ENCODE data around the gene SYNE3.

Gene SYNE3

DNA sequence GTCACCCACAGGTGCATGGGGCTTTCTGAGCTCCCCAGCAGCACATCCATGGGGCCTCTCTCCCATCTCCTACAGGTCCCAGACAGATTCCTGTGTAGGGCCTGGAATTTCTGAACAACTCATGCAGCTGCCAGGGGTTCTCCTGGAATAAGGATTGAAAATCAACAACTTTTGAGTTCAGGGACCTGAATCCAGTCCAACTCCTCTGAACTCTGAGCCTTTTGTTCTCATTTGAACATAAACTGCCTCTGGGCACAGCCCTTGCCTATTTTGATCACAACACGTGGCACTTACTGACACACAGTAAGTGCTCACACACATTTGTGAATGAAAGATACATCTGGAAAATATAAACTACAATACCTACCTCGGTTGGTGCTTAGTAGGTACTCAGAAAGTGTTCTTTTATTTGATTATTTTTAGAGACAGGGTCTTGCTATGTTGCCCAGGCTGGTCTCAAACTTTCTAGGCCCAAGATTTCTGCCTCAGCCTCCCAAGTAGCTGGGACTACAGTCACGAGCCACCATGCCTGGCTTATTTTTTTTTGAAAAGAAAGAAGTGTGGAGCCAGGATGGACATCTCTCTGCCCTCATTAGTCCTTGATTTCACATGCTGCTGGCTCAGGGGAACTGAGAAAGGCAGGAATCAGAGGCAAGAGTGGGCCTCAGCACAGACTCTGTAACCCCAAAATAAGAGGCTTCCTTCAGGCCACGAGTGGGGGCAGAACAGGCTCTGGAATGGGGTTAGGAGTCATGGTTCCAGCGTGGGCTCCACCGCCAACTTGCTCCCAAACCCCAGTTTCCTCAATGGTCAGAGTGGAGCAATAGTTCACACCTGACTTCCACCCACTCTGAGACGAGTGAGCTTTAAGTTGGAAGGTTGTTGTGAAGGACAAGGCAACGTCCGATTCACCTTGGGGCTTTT lies 27.0 kb downstream of the SYNE3 start:
- H3K4me3 ChIP-seq (ENCODE audit: low read length): no peak overlapping the region
- TF ChIP-seq, protein P1, sequence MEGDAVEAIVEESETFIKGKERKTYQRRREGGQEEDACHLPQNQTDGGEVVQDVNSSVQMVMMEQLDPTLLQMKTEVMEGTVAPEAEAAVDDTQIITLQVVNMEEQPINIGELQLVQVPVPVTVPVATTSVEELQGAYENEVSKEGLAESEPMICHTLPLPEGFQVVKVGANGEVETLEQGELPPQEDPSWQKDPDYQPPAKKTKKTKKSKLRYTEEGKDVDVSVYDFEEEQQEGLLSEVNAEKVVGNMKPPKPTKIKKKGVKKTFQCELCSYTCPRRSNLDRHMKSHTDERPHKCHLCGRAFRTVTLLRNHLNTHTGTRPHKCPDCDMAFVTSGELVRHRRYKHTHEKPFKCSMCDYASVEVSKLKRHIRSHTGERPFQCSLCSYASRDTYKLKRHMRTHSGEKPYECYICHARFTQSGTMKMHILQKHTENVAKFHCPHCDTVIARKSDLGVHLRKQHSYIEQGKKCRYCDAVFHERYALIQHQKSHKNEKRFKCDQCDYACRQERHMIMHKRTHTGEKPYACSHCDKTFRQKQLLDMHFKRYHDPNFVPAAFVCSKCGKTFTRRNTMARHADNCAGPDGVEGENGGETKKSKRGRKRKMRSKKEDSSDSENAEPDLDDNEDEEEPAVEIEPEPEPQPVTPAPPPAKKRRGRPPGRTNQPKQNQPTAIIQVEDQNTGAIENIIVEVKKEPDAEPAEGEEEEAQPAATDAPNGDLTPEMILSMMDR (conservative IDR thresholded peaks at IDR 0.05; ENCODE audit: low read length): no peak
- no peak for DNase-seq (ENCODE audit: low read depth)

DNA sequence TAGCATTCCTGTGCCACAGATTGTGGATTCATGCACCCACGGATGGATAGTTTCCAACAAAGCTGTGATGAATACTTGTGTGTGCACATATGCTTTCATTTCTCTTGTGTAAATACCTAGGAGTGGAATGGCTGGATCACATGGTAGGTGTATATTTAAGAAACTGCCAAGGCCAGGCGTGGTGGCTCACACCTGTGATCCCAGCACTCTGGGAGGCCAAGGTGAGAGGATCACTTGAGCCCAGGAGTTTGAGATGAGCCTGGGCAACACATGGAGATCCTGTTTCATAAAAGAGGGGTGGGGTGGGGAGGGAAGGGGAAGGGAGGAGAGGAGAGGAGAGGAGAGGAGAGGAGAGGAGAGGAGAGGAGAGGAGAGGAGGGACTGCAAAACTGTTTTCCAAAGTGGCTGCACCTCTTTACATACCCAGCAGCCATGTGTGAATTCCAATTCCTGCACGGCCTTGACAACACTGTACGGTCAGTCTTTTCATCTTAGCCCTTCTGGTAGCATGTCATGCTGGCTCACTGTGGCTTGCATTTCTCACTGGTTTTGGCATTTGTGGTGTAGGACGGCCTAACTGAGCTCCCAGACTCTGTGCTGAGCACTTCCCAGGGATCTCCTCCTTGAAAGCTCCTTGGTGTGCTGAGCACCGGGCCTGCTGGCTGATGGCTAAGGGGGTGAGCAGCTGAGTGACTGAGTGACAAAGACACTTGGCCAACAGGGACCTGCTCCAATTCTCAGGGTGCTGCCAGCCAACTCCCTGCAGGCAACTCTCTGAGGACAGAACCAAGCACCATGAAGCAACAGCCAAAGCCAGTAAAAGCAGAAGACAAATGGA lies 27.9 kb downstream of the SYNE3 start:
- peak; percentile 67 for DNase-seq (ENCODE audit: low read depth)

DNA sequence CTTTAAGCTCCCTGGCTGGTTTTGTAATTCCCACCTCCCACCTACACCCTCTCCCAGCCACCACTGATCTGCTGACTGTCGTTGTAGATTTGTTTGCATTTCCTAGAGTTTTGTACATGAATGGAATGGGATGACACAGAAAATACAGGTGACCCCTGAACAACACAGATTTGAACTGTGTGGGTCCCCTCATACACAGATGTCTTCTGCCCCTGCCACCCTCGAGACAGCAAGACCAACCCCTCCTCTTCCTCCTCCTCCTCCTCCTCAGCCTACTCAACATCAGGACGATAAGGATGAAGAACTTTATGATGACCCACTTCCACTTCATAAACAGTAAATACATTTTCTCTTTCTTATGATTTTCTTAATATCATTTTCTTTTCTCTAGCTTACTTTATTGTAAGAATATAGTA lies 28.8 kb downstream of the SYNE3 start:
- no peak for DNase-seq (ENCODE audit: low read depth)
- no peak overlapping the region for H3K4me3 ChIP-seq (ENCODE audit: low read length)
- TF ChIP-seq, protein P1 (conservative IDR thresholded peaks at IDR 0.05; ENCODE audit: low read length): no peak

More for the DNA sequence above, 27.9 kb downstream of the SYNE3 start:
- no peak overlapping the region for H3K4me3 ChIP-seq (ENCODE audit: low read length)
- TF ChIP-seq, protein P1 (conservative IDR thresholded peaks at IDR 0.05; ENCODE audit: low read length): no peak

DNA sequence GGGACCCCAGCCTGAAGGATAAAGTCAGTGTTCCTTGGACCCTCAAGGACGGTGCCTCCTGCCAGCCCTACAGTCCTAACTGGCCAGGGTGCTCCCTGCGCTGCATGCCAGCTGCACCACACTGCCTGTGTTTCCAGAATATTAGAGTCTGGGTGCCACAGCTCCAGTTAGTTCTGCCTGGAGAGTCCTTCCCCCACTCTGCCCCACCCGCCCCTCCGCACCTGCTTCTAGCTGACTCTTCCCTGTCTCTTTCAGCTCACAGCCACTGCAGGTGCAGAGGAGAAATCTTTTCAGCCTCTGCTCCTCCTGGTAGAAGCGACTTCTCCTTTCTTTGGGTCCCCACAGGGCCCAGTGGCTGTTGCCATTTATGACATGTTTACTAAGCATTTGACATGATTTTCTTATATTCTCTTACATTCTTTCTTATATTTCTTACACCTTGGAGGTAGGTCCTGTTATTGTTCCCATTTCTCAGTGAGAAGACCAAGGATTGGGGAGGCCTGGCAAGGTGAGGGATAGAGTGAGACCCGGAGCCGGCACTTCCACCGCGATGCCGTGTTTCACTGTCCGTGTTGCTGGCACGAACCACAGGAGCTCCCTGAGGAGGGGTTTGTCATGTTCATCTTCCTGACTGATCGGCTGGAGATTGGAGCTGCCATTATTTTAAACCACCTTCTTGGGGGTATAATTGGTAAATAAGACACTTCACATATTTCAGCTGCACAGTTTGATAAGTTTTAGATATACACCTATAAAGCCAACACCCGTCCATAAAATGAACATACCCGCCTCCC lies 29.4 kb downstream of the SYNE3 start:
- DNase-seq (ENCODE audit: low read depth): no peak
- TF ChIP-seq, protein P1 (conservative IDR thresholded peaks at IDR 0.05; ENCODE audit: low read length): no peak
- no peak overlapping the region for H3K4me3 ChIP-seq (ENCODE audit: low read length)

DNA sequence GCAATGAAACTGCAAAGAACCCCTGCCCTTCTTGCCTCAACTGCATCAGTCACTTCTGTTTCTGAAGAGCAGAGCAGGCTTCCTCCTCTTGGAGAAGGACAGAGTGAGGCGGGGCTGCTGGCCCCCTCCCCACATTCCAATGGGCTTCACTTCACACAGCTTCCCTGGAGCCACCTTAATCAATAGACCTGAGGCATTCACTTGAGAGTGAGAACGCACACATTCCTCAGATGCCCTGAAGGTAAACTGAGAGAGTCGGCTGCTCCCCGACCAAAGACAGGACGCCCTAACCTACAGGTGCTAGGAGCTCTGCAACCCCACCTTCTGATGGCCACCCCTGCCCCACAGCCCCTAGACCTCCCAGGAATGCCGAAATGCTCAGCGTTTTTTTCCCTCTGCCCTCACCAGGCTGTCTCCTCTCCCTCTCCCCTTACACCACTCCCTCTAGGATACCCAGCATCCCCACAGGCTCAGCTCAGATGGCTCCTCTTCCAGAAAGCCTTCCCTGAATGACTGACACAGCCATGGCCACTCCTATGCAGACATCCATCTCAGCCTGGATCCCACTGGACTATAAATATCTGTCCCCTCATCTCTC lies 31.1 kb downstream of the SYNE3 start:
- H3K4me3 ChIP-seq (ENCODE audit: low read length): no peak overlapping the region
- TF ChIP-seq, protein P1 (conservative IDR thresholded peaks at IDR 0.05; ENCODE audit: low read length): no peak
- DNase-seq (ENCODE audit: low read depth): no peak

DNA sequence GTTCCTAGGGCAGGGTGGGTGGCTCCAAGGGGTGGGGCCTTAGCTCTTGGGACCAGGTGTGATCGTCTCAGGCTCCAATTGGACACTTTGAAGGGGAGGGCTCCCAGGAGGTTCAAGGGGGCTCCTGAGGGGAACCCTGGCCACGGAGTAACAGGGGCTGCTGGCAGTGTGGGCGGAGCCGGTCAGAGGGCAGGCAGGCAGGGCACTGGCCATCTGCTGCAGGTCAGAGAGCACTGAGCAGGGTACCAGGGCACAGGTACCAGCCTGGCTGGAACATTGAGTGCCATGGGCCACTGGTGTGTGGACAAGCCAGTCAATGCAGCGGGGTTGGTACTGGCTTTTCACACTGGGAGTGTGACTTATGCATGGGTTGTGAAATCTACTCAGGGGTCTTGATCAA lies 32.2 kb downstream of the SYNE3 start:
- H3K4me3 ChIP-seq (ENCODE audit: low read length): no peak overlapping the region
- no peak for DNase-seq (ENCODE audit: low read depth)
- TF ChIP-seq, protein P1 (conservative IDR thresholded peaks at IDR 0.05; ENCODE audit: low read length): no peak
